HEK293 (cell line): ENCODE data around the gene MORN1.

Experiments used
- ZBTB20 ChIP-seq: fragments of 450-650 bp; formaldehyde crosslinking; IDR thresholded peaks from 2 replicates; pipeline ENCODE4 v1.5.1; 2016; ENCODE audit warnings: missing biosample characterization, missing genetic modification characterization
- ZBTB7A ChIP-seq: fragments of 450-650 bp; formaldehyde crosslinking; IDR thresholded peaks from 2 replicates; pipeline ENCODE4 v1.5.1; 2016; ENCODE audit warnings: low read depth, missing biosample characterization, missing genetic modification characterization
- TF ChIP-seq, protein P1 (sequence below): fragments of 450-650 bp; formaldehyde crosslinking; IDR thresholded peaks from 2 replicates; pipeline ENCODE4 v1.5.1; 2016; ENCODE audit warnings: missing biosample characterization, missing genetic modification characterization
- TF ChIP-seq, protein P2 (sequence below): fragments of 450-650 bp; formaldehyde crosslinking; IDR thresholded peaks from 2 replicates; pipeline ENCODE4 v1.5.1; 2016; ENCODE audit warnings: missing biosample characterization, missing genetic modification characterization, low read depth
- TF ChIP-seq, protein P3 (sequence below): fragments of 450-650 bp; formaldehyde crosslinking; IDR thresholded peaks from 2 replicates; pipeline ENCODE4 v1.5.1; 2016; ENCODE audit warnings: missing biosample characterization, missing genetic modification characterization

DNA sequence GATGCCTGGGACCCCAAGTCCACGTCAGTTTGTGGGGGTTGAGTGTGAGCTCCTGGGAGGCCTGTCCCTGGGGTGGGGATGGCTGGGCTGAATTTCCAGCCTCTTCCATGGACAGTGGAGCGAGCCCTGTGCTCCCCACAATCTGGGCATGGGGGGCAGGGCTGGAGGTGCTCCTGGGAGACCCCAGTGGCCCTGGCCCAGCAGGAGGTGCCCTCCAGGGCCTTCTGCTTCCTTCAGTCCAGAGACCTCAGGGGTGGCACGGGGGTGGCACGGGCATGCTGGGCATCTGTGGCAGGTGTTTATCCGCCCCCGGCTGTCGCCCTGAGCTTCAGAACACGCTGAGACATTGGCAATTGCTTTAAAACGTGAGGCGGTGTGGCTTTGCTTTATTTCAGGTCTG lies 40.9 kb downstream of the MORN1 start:
- TF ChIP-seq, protein P1, sequence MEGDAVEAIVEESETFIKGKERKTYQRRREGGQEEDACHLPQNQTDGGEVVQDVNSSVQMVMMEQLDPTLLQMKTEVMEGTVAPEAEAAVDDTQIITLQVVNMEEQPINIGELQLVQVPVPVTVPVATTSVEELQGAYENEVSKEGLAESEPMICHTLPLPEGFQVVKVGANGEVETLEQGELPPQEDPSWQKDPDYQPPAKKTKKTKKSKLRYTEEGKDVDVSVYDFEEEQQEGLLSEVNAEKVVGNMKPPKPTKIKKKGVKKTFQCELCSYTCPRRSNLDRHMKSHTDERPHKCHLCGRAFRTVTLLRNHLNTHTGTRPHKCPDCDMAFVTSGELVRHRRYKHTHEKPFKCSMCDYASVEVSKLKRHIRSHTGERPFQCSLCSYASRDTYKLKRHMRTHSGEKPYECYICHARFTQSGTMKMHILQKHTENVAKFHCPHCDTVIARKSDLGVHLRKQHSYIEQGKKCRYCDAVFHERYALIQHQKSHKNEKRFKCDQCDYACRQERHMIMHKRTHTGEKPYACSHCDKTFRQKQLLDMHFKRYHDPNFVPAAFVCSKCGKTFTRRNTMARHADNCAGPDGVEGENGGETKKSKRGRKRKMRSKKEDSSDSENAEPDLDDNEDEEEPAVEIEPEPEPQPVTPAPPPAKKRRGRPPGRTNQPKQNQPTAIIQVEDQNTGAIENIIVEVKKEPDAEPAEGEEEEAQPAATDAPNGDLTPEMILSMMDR (tag by site-specific recombination) = no peak
- TF ChIP-seq ZBTB7A (tag by site-specific recombination) (no peak), ZBTB20 (no peak)
- TF ChIP-seq, protein P2, sequence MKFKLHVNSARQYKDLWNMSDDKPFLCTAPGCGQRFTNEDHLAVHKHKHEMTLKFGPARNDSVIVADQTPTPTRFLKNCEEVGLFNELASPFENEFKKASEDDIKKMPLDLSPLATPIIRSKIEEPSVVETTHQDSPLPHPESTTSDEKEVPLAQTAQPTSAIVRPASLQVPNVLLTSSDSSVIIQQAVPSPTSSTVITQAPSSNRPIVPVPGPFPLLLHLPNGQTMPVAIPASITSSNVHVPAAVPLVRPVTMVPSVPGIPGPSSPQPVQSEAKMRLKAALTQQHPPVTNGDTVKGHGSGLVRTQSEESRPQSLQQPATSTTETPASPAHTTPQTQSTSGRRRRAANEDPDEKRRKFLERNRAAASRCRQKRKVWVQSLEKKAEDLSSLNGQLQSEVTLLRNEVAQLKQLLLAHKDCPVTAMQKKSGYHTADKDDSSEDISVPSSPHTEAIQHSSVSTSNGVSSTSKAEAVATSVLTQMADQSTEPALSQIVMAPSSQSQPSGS (tag by site-specific recombination) = no peak
- TF ChIP-seq, protein P3, sequence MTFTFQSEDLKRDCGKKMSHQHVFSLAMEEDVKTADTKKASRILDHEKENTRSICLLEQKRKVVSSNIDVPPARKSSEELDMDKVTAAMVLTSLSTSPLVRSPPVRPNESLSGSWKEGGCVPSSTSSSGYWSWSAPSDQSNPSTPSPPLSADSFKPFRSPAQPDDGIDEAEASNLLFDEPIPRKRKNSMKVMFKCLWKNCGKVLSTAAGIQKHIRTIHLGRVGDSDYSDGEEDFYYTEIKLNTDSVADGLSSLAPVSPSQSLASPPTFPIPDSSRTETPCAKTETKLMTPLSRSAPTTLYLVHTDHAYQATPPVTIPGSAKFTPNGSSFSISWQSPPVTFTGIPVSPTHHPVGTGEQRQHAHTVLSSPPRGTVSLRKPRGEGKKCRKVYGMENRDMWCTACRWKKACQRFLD (tag by site-specific recombination) = no peak
